ENCODE results near the gene UNC5A. TPM values are rescaled to one million over a fixed set of nuclear protein-coding genes. Genes with fewer than 3 reads are reported as not detected.

The UNC5A gene
- total RNA-seq, 3 donors from 2014 or later = 0.07 to 0.16 TPM; not detected in 1

DNA sequence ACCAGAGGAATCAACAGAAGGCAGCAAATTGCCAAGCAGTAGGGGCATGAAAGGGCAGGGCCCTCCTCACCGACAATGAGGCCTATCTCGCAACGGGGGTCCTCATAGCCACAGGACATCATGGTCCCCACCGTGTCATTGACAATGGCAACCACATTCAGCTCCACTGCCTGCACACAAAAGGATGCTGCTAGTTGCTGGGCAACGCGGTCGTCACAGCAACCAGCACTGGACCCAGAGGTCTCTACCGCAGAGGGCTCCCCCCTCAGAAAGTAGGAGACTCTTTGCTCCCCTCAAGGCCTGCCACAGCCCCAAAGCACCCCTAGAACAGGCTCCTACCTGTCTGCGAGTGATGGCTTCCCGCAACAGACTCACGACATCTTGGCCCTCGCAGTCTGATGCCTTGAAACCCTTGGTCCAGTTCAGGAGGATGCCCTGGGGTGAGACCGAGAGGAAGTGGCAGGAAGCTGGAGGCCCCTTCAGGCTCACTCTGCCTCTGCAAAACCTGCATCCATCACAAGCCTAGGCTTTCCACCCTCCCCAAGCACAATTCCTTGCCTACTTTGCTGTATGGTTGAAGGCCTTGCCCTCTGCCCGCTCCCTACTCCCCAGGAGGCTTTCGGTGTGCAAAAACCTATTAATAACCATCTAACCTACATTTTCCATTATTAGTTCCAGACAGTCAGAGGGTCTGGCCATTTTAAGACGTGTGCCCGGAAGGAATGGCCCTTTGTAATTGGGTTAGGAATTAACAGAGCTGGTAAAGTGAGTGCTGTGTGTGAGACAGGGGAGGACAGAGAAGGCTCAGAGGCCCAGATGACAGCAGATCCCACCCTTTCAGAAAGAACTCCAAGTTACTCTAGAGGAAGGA is 73.6 kb downstream of the UNC5A start:
- H3K36me3 ChIP-seq (ENCODE audit: low read depth) = no peaks in the 10 kb centered on the region
- no peaks in the 10 kb centered on the region for H3K4me1 ChIP-seq (ENCODE audit: low read depth)
- no peak overlapping the region for H3K4me3 ChIP-seq
- TF ChIP-seq, protein P1, sequence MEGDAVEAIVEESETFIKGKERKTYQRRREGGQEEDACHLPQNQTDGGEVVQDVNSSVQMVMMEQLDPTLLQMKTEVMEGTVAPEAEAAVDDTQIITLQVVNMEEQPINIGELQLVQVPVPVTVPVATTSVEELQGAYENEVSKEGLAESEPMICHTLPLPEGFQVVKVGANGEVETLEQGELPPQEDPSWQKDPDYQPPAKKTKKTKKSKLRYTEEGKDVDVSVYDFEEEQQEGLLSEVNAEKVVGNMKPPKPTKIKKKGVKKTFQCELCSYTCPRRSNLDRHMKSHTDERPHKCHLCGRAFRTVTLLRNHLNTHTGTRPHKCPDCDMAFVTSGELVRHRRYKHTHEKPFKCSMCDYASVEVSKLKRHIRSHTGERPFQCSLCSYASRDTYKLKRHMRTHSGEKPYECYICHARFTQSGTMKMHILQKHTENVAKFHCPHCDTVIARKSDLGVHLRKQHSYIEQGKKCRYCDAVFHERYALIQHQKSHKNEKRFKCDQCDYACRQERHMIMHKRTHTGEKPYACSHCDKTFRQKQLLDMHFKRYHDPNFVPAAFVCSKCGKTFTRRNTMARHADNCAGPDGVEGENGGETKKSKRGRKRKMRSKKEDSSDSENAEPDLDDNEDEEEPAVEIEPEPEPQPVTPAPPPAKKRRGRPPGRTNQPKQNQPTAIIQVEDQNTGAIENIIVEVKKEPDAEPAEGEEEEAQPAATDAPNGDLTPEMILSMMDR (IDR thresholded peaks at IDR 0.05) = no peak
- H3K9me3 ChIP-seq = no peaks in the 10 kb centered on the region
- ATAC-seq = no peak
- intact Hi-C loops (cut with DNase I, micrococcal nuclease) = no loop called here
- DNase-seq = peak in 1 of 3 donors; percentile 11

DNA sequence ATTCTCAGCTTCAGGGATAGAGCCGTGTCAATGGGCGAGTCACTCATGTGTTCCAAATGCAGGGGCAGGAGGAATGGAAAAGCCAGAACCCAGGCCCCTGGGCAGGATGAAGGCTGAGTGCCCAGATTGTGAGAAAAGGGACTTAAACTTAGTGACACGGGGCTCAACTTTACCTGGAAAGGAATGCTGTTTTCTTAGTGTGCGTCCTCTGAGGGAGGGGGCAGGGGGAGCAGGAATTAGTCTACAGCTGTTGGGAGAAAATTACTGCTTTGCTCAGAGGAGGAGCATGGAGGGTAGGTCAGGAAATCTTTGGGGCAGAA is 74.2 kb downstream of the UNC5A start:
- H3K4me3 ChIP-seq = no peak overlapping the region
- TF ChIP-seq, protein P1 (IDR thresholded peaks at IDR 0.05) = no peak
- H3K4me1 ChIP-seq (ENCODE audit: low read depth) = no peaks in the 10 kb centered on the region
- DNase-seq (no peak), ATAC-seq (no peak)
- H3K9me3 ChIP-seq = no peaks in the 10 kb centered on the region
- no peaks in the 10 kb centered on the region for H3K36me3 ChIP-seq (ENCODE audit: low read depth)
- intact Hi-C loops (cut with DNase I, micrococcal nuclease) = no loop called here

DNA sequence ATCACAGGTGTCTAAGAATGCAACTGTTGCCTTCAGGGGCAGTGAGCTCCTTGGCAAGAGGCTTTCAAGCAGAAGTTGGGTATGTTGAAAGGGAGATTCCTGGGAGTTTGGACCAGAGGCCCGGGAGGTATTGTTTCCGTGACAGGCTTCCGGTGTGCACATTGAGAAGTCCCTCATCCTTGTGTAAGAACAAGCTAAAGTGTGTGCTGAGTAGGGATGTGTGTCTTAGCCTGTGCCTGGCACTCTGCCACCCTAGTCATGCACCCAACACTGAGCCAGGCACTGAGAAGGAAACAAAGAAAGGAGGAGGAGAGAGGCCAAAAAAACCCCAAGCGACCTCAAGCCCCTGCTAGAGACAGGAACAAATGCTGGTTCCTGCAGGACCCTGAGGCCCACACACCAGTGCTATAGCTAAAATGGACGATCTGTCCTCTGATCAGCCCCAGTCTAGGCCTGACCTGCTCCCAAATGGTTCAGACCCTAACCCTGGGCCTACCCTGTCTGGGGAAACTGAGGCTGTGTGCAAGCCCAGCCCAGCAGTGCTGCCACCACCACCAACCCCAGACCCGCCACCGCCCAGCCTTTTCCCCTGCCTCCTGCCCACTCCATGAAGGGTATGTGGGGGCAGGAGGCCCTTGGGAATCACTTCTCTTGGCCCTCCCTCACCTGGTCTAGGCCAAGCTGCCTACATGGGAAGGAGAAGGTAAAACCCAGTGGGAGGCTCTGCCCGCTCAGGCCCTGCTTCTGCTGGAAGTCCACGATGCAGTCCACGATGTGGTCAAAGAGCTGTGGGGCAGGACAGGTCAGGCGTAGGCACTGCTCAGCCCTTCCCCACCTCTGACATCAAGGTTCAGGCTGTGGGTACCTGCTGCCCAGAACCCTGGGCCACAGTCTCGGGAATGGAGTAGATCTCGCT is 76.2 kb downstream of the UNC5A start:
- TF ChIP-seq, protein P1 (IDR thresholded peaks at IDR 0.05) = no peak
- intact Hi-C loops (cut with DNase I, micrococcal nuclease) = no loop called here
- no peak overlapping the region for H3K4me3 ChIP-seq
- DNase-seq = peak in 1 of 3 donors; percentile 10
- H3K36me3 ChIP-seq (ENCODE audit: low read depth) = no peaks in the 10 kb centered on the region
- no peak for ATAC-seq
- no peaks in the 10 kb centered on the region for H3K4me1 ChIP-seq (ENCODE audit: low read depth)
- H3K9me3 ChIP-seq = no peaks in the 10 kb centered on the region

DNA sequence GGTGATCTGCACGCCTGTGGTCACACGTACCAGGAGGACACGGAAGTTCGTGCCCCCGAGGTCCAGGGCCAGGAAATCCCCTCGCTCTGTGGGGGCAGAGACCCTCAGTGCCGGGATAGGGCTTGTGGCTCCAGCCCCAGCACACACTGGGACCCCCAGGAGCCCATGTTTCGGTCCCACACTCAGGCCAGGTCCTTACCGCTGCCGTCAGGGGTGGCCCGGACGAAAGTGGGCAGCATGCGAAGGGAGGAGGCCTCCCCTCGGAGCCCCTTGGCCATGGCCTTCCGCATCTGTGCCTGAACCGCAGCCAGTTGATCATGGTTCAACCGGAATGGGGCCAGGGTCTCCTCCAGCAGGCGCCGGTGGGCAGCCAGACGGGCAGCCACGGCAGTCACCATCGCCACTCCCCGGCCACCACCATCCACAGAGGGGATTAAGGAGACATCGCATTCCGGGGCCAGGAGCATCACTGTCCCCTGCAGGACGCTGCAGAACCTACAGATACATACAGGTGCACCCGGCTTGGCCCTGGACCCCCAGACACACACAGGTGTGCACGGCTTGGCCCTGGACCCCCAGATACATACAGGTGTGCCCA is 77.0 kb downstream of the UNC5A start:
- peak in 1 of 3 donors; percentile 8 for DNase-seq
- intact Hi-C loops (cut with DNase I, micrococcal nuclease) = no loop called here

More for the DNA sequence above, 77.0 kb downstream of the UNC5A start:
- no peak for ATAC-seq
- H3K4me3 ChIP-seq = no peak overlapping the region
- no peaks in the 10 kb centered on the region for H3K4me1 ChIP-seq (ENCODE audit: low read depth)
- H3K36me3 ChIP-seq (ENCODE audit: low read depth) = no peaks in the 10 kb centered on the region
- TF ChIP-seq, protein P1 (IDR thresholded peaks at IDR 0.05) = no peak
- H3K9me3 ChIP-seq = no peaks in the 10 kb centered on the region
